Stimulated activated CD4-positive, alpha-beta T cell treated with anti-CD3 and anti-CD28 coated beads, Interleukin-1b, Interleukin-23, amount 100 ng/mL, for 4 hours (primary cell): Measurements from ENCODE around the gene REPIN1.
A peak's percentile ranks its signal among the peaks of the same experiment; 100 is the strongest.
"Not testable (repeated sequence)": the region's sequence is repeated elsewhere in the genome, so short reads cannot be mapped to it uniquely, and the experiment has no call there.

Experiments
- DNase-seq, 2 donors: peaks; one replicate each; pipeline ENCODE4 v3.0.0-alpha.2; 2020; ENCODE audit warnings: low read depth in 2 of 2

REPIN1 gene

DNA sequence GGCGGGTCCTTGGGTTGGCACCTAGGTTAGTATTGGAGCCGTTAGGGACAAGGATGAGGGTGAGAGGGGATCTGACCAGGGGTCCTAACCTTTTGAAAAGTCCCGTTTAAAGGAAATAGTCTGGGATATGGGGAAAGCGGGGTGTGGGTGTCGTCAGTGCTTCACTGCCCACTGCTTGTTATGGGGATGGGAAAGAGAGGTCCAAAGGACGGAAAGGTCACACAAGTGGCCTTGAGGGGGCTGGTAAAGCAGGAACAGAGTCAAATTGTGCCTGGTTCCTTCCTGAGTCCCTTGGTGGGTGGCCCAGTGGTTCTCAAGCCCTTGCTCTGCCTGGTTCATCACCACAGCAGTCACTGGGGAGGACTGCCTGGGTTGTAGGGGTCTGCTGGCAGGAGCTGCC lies 7.9 kb downstream of the REPIN1 start:
- no peak for DNase-seq

DNA sequence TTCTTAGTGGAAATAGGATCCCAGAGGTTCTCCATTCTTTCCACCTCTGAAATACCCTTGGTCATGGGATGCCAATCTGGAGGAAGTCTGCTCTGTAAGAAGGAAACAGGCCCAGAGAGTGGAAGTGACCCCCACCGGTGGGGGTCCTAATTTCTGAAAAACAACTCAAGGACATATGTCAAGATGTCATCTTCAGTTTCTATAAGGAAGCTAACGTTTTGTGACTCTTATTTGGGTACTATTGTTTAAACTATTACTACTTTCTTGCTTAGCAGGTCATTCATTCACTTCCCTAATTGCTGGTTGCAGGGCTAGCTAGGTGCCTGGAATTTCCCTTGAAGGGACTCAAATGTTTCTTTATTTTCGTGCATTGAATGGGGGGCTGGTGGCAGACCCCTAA lies 8.6 kb downstream of the REPIN1 start:
- DNase-seq = no peak

DNA sequence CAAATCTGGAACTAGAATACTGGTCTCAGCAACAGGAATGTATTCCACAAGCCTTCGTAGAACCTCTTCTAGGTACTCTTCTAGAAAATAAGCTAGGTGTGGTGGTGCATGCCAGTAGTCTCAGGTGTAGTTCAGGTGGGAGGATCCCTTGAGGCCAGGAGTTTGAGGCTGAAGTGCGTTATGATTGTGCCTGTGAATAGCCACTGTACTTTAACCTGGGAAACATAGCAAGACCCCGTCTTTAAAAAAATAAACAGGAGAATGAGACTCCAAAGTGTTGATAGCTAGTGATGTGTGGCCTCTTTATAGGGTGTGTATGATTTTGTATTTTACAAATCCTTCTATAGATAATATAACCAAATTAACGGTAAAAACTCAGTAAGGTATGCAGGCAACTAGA lies 9.0 kb downstream of the REPIN1 start:
- no peak for DNase-seq

DNA sequence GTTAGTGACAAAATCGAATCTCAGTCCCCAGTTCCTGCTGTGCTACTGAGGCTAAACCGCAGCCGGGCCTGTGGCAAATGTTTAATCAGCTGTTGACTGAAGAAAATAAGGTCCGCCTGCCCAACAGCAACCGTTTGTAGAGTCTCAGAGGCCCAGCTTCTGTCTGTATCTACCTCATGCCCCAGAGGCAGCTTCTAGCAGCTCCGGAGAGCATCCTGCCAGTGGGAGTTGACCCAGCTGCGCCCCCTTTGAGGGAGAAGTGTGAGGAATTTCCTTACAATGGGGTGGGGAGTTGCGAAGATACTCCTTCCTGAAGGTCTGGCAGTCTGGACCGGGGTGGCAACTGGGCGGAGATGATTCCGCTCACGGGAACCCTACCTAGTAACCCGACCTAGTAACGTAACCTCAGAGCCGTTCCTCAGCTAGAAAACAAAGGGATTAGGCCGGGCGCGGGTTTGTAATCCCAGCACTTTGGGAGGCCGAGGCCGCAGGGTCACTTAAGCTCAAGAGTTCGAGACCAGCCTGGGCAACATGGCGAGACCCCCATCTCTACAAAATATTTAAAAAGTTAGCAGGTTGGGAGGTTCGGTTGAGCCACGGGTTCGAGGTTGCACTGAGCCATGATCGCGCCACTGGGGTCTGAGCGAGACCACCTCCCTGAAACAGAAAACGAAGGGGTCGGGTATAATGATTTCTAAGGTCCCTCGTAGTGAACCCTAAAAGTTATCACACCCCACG lies 9.7 kb downstream of the REPIN1 start:
- DNase-seq = no peak

DNA sequence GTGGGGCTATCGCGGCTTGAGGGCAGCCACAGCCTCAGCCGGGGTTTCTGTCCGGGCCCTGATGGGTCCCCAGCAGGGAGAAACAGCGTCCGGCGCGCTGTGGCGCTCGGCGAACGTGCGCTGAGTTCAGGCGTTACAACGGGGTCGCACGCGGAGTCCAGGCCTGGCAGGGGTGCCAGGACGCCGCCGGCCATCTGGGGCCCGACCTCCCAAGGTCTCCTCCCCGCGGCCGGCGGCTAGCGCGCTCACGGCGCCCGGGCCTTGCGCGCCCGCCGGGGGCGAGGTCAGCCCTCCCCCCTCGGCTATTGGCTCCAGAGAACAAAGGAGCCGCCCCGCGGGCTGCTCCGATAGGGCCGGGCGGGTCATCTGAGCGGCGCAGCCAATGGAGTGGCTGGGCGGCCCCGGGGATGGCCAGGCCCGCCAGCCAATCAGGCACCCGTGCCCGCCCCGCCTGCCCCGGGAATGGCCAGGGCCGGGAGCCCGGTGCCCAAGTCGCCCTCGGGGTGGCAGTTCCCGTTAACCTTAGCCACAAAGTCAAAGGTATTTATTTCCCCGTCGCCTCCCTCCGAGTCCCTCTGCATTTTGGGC lies 10.3 kb downstream of the REPIN1 start, which contains the start of gene ZNF775:
Gene ZNF775 (plus strand): TSS at position 478 of the 588 bp plus-strand sequence. CDS start 9,141 bp downstream, outside the sequence.
- DNase-seq = peak; percentile 82 to 89

DNA sequence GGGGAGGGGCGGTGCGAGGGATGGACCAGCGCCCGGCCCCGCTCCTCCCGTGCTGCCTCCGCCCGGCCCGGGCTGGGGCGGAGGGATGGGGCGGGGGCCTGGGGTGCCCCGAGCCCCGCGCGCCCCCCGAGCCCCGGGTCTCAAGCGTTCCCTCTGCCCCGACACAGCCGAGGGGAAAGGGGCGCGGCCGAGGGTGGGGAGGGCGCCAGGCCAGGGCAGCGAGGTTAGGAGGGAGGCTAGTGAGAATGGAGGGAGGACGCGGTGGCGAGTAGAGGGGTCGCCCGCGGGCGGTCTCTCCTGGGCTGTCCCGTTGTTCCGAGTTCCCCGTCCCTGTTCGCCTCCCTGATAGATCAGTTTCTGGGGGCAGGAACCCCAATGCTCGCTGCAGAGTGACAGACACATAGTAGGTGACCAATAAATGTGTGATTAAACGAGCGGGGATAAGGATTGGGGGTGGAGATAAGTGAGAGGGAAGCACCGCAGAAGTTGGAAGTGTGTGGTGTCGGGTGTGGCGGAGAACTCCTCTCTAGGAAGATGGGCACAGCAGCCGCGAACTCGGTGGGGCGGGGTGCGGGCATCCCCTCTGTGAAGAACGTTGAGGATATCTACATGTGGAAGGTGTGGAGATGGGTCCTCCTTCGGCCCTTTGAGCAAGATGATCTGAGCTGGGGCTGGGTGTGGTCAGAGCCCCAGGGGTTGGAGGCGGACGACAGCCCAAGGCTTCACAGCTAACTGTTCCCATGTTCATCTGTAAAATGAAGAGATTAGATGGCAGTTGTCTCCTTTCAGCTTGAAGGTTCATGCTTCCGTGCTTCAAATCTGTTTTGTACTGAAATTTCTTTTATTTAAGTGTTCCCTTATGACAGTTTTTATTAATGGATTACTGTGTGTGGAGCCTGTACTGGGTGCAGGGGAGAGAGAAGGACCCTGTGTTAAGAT lies 11.1 kb downstream of the REPIN1 start:
- no peak for DNase-seq

DNA sequence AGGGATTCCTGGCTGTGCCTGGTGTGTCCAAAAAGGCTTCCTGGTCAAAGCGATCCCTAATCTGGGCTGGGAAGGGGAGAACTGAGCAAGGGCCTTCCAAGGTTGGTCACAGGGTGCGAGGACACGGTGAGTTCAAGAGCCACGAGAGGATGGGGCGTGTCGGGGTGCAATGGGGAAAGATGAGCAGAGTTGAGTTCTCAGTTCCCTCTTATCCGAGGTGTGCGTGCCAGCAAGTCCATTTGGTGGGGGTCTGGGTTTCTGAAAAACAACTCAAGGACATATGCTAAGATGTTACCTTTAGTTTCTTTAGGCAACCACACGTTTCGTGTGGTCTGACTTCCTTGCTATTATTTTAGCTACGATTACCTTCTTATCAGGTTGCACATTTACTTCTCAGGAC lies 11.8 kb downstream of the REPIN1 start:
- no peak for DNase-seq

DNA sequence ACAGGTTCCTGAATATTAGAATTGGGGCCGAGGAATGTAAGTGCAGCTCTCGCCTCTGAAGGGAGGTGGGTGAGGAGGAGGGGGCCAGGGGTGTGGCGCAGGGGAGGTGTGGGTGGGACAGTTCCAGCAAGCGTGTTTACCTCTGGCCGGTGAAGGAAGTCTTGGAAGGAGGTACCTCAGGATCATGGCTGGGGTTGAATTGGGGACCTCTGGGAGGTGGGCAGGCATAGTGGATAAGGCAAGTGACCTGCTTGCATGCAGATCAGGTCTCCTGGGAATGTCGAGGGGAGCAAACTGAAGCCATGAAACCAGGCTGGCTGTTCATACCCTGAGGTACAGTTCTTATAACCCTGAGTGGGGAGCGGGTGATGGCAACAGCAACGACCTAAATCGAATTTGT lies 12.5 kb downstream of the REPIN1 start:
- DNase-seq = no peak

DNA sequence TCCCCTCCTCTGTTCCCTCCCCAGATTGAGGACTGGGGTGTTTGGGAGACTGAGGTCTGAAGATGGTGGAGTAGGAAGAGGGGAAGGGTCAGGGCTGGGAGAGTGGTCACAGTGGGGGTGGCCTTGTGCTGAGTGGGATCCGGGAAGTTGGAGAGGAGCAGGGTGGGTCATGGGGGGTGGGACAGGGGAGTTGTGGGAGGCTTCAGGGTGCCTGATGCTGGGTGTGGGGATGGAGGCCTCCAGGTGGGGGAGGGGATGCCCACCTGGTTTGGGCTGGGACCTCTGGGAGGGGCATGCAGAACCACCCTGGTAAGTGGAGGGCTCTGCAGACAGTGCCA lies 13.1 kb downstream of the REPIN1 start:
- no peak for DNase-seq

DNA sequence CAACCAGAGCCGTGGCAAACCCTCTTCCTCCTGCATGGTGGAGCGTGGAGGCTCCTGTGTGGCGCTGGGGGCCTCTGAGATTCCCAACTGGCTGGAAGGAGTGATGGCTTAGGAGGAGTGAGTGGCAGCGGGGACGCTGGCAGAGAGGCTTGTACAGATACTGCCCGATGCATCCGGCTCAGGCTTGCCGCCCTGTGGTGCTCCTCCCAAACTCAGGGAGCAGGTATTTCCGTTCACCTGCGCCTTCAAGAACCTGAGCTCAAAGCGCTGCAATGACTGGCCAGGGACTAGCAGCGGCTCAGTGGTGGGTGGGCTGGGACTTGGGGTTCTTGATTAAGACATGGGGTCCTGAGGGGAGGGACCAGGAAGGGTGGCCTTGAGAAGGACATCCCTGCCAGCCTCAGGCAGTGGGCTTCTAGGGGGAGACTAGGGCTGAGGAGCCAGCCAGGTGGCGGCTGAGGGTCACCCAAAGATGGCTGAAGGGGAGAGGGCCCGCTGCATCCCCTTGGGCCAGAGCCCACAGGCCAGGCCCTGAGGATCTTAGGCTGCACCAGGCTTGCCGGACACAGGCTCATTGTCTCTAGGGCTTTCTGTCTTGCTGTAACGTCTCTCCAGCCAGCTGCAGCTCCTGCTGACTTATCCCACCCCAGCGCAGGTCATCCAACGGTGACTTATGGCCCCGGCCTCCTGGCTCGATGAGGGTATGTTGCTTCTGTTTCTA lies 13.7 kb downstream of the REPIN1 start:
- no peak for DNase-seq

DNA sequence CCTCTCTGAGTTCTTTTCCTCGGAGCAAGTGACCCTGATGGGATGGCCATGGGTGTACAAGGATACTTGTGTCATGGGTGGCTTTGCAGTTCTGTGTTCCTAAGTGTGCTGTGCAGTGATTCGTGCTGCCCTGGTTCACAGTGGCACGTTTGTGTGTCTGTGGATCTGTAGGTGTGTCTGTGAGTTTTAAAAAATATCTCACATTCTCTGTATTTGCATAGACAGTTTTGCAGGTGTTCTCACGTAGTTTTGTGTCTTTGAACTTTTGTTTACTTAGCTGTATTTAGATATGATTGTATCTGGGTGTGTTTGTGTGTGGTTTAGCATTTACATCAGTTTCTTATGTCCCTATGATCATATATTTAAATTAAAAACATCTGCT lies 14.2 kb downstream of the REPIN1 start:
- no peak for DNase-seq

DNA sequence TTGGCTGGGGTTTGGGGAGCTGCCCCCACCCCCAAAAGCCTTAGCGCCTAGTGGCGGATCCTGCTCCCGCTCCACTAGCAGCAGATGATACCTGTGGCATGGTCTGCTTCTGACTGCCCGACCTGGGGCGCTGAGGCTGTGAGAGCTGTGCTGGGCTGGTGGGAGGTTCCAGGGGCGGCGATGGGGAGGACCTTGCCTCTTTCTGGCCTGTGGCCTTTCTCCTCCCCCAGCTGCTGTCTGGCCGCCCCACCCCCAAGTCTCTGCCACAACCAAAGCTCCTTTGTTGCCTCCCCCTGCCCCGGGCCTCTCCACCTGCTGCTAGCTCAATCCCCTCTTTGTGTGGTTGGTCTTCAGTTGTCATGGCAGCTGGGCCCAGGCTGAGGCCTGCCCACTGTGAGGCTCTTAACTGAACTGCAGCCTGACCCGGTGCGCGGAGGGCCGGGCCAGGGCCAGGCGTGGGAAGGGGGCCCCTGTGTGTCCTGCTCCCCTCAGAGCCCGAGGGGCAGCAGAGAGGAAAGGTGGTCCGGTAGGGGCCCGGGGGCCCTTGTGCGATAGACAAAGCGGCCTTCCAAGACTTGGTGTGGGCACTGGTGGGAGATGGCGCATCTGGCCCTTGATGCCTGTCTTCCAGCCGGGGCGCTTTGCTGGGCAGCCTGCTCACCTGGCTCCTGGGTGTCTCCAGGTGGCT lies 15.2 kb downstream of the REPIN1 start:
- no peak for DNase-seq

DNA sequence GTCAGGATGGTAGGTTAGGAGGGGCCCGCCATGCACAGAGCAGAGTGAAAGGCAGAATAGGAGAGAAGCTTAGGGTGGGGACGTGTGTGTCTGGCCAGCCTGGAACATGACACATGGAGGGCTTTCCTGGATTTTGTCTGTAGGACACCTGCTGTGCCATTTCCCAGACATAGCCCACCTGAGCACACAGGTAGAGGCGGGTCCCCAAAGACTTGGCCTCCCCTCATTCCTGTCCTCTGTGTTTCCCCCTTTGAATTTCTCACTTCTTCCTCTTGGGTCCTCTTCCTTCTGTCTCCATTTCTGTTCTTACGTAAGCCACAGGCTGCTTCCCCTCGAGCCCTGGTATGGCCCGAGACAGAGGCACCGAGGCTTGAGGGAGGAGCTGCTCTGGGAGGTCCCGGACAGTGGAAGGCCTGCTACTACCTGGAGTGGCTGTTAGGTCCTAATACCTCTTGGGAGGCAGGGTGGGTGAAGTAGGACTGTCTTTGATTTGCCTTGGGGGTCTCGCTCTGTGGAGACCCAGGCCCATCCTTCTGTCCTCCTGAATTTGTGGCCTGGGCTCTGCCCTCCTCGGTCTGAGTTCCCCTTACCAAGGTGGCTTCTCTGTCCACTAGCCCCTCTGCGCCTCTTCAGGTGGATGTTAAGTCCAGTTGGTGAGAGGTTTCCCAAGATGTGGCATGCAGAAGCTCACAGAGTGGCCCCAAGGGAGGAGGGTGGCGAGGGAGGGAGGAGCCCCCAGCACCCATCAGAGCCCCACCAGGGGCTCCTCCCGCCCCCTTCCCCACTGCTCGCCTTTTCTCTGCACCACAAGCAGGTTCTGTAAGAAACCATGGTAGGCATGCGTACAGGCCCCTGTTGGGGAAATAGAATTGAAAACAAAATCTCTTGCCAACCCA lies 16.0 kb downstream of the REPIN1 start:
- no peak for DNase-seq

DNA sequence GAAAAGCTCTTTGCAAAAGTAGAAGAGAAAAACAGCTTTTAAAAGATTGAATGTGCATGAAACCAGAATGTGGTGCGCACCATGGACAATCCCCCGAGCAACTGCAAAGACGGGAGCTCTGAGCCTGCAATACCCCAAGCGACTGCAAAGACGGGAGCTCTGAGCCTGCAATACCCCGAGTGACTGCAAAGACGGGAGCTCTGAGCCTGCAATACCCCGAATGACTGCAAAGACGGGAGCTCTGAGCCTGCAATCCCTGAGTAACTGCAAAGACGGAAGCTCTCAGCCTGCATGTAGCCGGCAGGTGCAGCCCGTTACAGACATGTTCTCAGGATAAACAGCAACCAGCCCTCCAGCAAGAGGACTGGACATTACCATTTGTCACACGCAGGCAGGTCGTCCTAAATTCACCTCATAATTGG lies 16.7 kb downstream of the REPIN1 start:
- no peak for DNase-seq

DNA sequence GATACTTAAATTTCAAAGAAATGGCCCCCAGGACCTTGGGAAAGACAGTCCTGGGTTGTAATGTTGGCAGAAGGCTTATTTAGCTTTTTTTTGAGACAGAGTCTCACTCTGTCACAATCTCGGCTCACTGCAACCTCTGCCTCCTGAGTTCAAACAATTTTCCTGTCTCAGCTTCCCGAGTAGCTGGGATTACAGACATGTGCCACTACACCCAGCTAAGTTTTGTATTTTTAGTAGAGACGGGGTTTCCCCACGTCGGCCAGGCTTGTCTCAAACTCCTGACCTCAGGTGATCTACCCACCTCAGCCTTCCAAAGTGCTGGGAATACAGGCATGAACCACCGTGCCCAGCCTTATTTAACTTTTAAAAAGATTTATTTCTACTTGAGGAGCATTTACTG lies 17.3 kb downstream of the REPIN1 start:
- not testable (repeated sequence) for DNase-seq

DNA sequence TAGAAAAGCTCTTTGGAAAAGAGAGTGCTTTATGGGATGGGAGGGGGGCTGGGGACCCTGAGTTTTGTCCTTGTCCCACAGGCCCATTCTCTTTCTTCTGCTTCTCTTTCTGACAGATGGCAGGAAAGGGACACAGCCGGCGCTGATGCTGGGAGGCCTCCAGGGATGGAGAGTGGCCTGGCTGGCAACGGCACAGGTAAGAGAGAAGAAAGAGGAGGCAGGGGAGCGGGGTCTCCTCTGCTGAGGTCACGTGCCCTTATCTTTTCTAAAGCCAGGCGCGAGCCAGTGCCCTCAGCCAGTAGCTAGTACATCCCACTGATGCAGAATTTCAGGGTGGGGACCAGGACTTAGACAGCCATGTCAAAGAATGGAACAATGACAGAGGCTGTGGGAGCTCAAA lies 19.7 kb downstream of the REPIN1 start:
- DNase-seq = no peak

DNA sequence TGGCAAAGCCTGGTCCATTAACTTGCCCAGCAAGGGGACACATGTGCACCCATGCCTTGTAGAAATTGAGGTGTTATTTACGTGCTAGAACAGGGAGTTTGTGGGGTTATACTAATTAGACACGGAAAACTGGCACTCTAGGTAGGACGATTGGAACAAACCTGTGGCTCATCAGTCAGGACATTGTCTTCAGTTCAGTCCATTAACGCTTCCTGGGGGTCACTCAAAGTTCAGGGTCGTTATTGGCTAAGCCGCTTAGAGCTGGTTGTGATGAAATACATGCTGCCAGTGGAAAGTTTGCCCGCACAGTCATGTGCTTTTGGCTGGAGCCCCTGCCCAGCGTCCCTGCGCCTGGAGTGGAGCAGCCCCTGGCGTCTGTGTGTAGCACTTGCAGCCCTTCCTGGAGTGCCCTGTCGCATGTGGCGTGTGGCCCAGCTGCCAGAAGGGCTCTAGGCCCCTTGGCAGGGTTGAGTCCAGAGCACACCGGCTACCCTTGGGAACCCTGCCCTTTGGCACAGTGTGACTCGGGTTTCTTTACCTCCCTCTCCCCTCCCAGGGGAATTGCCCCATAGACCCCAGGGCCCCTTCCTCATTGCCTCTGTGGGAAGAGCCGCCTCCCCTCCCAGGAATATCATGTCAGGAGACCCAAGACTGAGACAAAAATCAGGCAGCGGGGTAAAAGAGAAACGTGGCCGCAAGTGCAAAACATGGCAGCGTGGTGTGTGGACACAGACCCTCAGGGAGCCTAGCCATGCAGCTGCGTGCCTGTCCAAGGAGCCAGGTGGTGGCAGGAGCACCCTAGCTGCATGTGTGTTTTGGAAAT lies 20.3 kb downstream of the REPIN1 start:
- no peak for DNase-seq

DNA sequence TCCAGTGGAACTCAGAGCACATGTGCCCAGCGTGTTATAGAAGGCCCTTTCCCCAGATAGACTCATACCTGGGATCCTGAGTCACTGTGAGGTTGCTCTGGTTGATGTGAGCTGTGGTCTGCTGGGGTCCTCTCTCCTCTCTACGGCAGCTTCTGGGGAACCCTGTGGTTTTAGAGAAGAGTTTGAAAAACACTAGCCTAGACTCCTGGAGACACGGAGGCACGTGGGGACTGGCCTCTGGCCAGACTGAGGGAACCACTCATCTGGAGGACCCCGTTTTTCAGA lies 20.9 kb downstream of the REPIN1 start:
- no peak for DNase-seq

DNA sequence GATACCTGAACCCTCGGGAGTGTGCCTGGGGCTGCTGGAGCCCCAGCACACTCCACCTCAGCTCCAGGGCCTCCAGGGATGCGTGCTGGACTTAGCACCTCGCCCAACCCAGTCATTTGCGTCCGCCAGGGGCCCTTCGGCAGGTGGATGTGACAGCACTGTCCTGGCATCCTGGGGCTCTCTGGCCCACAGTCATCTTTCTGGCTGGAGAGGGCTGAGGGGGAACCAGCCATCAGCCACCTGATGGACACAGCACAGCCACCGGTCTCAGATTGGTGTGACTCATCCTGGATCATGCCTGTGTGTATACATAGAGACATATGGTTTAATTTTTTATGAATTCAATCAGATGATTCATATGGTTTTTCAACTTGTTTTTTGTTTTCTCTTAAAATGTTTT lies 21.6 kb downstream of the REPIN1 start:
- DNase-seq = no peak

DNA sequence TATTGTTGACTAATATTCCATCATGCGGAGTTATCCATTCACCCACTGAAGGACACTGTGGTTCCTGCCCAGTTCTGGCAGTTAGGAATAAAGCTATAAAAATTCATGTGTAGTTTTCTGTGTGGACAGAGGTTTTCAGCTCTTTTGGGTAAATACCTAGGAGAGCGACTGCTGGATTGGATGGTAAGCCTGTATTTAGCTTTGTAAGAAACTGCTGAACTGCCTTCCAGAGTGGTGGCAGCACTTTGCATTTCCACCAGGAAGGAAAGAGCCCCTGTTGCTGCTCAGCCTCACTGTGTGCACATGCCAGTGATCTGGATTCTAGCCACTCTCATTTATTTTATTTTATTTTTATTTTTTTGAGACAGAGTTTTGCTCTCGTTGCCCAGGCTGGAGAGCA lies 24.7 kb downstream of the REPIN1 start:
- DNase-seq = no peak
